ENCODE measurements around the gene LDHA.
"Not testable (repeated sequence)": the region's sequence is repeated elsewhere in the genome, so short reads cannot be mapped to it uniquely, and the experiment has no call there.

The LDHA gene

GRCh38 chr11:18394928-18395734 is 768 bp downstream of the LDHA start:
- DNase-seq: no peak

DNA sequence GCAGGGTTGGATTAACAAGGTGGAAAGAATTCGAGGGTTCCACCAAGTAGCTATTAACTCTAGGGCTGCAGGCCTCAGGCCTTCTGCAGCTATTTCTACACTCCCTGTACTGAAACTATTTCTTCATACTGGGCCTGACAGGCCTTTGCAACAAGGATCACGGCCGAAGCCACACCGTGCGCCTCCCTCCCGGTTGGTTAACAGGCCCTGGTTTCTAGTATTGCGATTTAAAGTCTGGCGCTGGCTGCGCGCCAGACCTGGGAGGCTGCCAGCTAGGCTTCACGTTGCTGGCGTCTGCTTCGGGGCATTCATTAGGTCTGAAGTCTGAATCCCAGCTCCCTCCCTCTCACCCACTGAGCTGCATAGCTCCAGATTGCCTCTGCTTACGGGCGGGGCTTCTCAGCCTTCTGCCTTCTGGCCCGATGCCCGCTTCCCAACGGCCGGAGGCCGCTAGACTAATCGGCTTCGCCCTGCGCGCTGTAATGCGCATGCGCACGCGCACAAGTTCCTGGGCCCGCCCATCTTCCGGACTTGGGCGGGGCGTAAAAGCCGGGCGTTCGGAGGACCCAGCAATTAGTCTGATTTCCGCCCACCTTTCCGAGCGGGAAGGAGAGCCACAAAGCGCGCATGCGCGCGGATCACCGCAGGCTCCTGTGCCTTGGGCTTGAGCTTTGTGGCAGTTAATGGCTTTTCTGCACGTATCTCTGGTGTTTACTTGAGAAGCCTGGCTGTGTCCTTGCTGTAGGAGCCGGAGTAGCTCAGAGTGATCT is 1.6 kb downstream of the LDHA start:
- peak; percentile 95 for DNase-seq

DNA sequence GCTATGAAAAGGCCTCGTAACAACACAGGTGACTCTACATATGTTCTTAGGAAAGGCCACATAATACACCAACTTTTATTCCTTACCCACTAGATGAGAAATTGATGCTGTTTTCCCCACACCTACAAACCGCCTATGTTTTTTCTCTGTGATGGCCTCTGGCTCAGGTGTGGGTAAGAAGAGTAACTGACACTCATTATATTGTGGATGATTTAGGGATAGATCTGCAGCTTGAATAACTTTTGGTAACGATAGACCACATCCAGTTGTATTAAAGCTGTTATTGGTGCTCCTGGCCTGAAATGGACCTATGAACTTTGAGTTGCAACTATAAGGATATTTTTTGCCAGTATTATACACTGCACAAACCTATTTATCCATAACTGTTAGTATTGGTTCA is 3.6 kb downstream of the LDHA start:
- DNase-seq: no peak

- DNase-seq: not testable (repeated sequence)
These were observed 6.7 kb downstream of the LDHA start for GRCh38 chr11:18401077-18401476.

DNA sequence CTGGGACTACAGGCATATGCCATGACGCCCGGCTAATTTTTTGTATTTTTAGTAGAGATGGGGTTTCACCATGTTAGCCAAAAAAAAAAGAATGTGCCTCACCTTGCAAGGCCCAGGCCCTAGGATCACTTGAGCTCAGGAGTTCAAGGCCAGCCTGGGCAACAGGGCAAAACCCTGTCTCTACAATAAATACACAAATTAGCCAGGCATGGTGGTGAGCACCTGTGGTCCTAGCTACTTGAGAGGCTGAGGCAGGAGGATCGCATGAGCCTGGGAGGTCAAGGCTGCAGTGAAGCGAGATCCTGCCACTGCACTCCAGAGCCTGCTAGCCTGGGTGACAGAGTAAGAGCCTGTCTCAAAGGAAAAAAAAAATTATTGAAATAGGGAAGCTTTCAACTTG is 9.7 kb downstream of the LDHA start:
- no peak for DNase-seq

DNA sequence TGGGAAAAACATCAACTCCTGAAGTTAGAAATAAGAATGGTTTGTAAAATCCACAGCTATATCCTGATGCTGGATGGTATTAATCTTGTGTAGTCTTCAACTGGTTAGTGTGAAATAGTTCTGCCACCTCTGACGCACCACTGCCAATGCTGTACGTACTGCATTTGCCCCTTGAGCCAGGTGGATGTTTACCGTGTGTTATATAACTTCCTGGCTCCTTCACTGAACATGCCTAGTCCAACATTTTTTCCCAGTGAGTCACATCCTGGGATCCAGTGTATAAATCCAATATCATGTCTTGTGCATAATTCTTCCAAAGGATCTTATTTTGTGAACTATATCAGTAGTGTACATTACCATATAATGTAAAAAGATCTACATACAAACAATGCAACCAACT is 13.0 kb downstream of the LDHA start:
- not testable (repeated sequence) for DNase-seq

DNA sequence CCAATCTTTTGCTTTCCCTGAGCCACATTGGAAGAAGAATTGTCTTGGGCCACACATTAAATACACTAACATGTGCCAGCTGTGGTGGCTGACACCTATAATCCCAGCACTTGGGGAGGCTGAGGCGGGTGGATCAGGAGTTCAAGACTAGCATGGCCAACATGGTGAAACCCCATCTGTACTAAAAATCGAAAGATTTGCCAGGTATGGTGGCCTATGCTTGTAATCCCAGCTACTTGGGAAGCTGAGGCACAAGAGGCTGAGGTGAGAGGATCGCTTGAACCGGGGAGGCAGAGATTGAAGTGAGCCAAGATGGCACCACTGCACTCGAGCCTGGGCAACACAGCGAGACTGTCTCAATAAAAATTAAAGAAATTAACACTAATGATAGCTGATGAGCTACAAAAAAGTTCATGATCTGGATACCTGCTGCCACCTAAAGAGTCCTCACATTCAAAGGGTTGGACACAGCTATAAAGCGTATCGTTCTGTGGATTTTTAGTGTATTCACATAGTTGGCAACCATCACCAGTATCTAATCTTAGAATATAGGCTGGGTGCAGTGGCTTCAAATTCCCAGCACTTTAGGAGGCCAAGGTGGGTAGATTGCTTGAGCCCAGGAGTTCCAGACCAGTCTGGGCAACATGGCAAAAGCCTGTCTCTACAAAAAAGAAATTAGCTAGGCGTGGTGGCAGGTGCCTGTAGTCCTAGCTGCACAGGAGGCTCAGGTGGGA is 14.4 kb downstream of the LDHA start:
- no peak for DNase-seq

DNA sequence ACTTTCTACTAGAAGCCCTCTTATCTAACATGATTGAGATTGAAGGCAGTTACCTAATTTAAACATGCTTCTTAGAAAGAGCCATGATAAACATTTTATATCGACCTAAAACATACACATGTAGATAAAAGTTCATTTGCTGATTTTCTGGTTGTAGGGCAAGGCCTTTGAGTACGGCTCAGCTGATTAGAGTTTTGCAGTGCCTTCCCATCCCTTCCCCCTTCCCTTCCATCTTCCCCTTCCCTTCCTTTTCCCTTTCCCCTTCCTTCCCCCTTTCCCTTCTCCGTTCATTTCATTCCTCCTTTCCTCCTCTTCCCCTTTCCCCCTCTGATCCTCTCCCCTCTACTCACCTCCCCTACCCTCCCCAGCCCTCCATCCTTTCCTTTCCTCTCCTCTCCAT is 22.1 kb downstream of the LDHA start:
- no peak for DNase-seq

GRCh38 chr11:18419040-18419439 is 24.7 kb downstream of the LDHA start:
- no peak for DNase-seq

- DNase-seq: no peak
These were observed 25.7 kb downstream of the LDHA start for GRCh38 chr11:18420067-18420466.

DNA sequence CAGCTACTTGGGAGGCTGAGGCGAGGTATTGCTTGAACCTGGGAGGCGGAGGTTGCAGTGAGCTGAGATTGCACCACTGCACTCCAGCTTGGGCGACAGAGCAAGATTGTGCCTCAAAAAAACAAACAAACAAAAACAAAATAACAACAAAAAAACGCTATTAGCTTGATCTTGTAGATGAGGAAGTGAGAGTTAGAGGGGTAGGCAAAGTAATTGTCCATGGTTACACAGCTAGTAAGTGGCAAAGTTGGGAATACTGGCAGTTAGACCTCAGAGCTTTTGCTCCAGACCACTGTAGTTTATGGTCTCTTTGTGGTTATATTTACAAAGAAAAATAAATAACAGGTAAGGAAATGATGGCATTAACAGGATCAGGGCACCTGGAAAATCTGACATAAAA is 32.9 kb downstream of the LDHA start:
- no peak for DNase-seq

- DNase-seq: no peak
These were observed 35.0 kb downstream of the LDHA start for GRCh38 chr11:18429332-18429731.

- no peak for DNase-seq
These were observed 44.3 kb downstream of the LDHA start for GRCh38 chr11:18438691-18439090.

DNA sequence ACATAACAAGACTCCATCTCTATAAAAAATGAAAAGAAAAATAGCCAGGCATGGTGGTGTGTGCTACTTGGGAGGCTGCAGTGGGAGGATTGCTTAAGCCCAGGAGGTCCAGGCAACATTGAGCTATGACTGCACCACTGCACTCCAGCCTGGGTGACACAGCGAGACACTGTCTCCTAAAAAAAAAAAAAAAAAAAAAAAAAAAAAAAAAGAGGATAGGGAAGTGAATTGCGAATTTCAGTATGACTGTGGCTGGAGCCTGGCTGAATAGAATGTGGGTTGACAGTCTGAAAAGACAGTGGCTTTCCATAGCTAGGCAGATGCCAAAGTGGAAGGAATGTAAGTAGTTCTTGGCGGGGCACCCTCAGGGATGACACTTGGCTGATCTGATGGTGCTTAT is 54.9 kb downstream of the LDHA start:
- DNase-seq: no peak

- no peak for DNase-seq
These were observed 58.6 kb downstream of the LDHA start for GRCh38 chr11:18452927-18453326.

- no peak for DNase-seq
These were observed 61.5 kb downstream of the LDHA start, which contains the start of gene LDHAL6A for GRCh38 chr11:18455686-18456372. Gene LDHAL6A, plus strand, starts transcription at chr11:18455856. Its CDS starts 825 bp downstream, at chr11:18456681.

- DNase-seq: no peak
These were observed 63.1 kb downstream of the LDHA start for GRCh38 chr11:18457450-18457849.

All from central memory CD4-positive, alpha-beta T cell (primary cell).